ENCODE results near the gene PLEKHA6. TPM values are rescaled to one million over a fixed set of nuclear protein-coding genes. Genes with fewer than 3 reads are reported as not detected.

The PLEKHA6 gene
- total and polyA plus RNA-seq, 2 of the 8 experiments (the other 6 are each of a cell fraction or from before 2014, with no cell fraction given), result 4.8 to 20.2 TPM

DNA sequence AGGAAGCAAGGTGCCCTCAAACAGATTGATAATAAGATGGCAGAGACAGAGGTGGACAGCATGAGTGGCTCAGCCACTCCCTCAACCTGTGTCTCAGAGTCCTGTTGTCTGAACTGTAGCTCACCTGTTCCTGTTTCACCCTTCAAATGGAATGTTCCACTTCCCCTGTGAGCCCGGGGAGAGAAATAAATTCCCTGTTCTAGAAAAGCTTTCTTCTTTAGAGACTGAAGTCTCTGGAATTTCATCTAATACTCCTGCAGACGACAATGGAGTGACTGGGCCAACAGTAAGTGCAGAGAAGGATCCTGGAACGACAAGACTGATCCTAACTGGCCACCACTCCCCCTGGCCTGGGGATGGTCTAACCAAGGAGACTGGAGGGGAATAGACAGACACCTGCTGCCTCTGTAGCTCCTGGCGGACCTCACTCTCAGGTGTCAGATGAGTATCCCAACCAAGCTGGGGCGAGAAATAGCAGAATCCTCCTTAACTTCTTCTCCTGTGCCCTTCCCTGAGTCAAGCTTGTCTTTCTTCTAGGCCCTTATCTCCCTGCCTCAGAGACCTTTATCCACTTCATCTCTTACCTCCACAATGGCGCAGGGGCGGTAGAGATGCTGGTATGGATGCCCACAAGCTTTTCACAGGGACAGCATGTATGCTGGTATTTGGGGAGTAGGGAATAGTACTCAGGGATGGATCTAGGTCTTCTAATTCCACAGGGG lies 45.4 kb downstream of the PLEKHA6 start (continued):
- no peak for TF ChIP-seq RBBP5 (IDR thresholded peaks at IDR 0.05; ENCODE audit: borderline replicate concordance, low read depth, low read length)
- peak; percentile 97 for TF ChIP-seq CHD1 (IDR thresholded peaks at IDR 0.05; ENCODE audit: low read depth, low read length)
- TF ChIP-seq, protein P1, sequence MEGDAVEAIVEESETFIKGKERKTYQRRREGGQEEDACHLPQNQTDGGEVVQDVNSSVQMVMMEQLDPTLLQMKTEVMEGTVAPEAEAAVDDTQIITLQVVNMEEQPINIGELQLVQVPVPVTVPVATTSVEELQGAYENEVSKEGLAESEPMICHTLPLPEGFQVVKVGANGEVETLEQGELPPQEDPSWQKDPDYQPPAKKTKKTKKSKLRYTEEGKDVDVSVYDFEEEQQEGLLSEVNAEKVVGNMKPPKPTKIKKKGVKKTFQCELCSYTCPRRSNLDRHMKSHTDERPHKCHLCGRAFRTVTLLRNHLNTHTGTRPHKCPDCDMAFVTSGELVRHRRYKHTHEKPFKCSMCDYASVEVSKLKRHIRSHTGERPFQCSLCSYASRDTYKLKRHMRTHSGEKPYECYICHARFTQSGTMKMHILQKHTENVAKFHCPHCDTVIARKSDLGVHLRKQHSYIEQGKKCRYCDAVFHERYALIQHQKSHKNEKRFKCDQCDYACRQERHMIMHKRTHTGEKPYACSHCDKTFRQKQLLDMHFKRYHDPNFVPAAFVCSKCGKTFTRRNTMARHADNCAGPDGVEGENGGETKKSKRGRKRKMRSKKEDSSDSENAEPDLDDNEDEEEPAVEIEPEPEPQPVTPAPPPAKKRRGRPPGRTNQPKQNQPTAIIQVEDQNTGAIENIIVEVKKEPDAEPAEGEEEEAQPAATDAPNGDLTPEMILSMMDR (IDR thresholded peaks at IDR 0.05; ENCODE audit: control extremely low read depth in 1 of 3, insufficient read depth in 1 of 3, low read depth in 1 of 3, low read length in 3 of 3), result no peak
